GM10266 (cell line): ENCODE results near the gene MGST2.

ENCODE experiments used
- DNase-seq: peaks from one replicate; pipeline ENCODE4 v3.0.0; 2012; ENCODE audit errors: extremely low spot score
- TF ChIP-seq, protein P1 (sequence below): IDR thresholded peaks from 2 replicates; pipeline ENCODE4 v1.5.1; 2012; ENCODE audit warnings: mild to moderate bottlenecking, low read depth; ENCODE audit not compliant: control insufficient read depth, insufficient read depth; ENCODE audit errors: missing control alignments

MGST2 gene

DNA sequence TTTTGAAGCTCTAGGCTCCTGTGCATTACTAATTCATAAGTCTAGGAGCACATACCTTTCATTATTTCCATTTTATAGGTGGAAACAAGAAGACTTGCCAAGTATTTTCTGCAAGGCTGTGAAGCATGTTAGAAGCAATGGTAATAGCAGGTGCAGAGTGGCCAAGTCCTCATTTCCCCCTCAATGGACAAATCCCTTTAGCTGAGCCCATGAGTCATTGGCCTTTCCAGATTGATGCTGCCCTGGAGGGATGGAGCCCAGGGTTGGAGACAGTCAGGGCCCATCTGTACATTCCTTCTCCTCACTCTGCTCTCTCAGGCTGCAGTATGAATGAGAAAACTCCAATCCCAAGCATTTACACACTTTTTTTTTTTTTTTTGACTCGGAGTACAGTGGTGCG lies 6.6 kb downstream of the MGST2 start:
- TF ChIP-seq, protein P1, sequence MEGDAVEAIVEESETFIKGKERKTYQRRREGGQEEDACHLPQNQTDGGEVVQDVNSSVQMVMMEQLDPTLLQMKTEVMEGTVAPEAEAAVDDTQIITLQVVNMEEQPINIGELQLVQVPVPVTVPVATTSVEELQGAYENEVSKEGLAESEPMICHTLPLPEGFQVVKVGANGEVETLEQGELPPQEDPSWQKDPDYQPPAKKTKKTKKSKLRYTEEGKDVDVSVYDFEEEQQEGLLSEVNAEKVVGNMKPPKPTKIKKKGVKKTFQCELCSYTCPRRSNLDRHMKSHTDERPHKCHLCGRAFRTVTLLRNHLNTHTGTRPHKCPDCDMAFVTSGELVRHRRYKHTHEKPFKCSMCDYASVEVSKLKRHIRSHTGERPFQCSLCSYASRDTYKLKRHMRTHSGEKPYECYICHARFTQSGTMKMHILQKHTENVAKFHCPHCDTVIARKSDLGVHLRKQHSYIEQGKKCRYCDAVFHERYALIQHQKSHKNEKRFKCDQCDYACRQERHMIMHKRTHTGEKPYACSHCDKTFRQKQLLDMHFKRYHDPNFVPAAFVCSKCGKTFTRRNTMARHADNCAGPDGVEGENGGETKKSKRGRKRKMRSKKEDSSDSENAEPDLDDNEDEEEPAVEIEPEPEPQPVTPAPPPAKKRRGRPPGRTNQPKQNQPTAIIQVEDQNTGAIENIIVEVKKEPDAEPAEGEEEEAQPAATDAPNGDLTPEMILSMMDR: no peak
- no peak for DNase-seq

DNA sequence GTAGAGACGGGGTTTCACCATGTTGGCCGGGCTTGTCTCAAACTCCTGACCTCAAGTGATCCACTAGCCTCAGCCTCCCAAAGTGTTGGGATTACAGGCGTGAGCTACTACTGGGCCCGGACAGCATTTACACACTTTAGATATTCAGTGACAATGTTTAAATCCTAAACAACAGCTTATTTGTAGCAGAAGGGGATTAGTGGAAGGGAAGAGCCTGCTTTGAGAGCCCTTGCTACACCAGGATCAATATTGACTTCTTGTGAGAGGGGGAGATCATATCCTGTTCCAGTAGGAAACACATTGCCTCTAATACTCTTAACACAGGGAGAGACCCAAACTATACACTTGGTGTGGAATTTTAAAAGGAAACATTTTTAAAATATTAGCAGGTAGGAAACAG lies 7.1 kb downstream of the MGST2 start:
- TF ChIP-seq, protein P1: no peak
- DNase-seq: no peak

DNA sequence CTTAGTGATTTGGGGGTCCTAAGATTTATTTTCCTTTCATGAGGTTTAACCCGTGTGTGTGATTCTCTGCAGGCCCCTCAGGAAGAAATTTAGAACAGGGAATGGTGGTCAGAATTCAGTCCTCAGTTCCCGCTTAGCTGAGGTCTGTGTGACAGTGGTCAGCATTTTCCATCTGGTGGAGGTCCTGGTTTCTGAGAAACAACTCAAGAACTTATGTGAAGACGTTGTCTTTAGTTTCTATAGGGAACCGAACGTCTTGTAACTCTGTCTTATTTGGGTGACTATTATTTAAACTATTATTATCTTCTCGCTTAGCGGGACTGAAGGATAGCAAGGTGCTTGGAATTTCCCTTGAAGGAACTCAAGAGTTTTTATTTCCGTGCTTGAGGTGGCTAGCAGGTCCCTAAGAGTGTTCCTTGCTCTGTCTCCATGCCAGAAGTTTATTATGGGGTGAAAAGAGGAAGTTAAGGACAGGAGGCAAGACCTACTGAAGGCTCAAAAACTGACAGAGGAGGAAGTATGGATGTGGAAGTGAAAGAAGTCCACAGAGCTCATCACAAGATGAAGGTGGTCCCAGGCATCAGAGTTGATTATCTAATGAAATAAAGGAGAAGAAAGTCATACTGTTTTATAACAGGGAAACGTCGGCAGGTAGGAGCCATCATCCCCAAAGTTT lies 9.4 kb downstream of the MGST2 start:
- no peak for DNase-seq
- TF ChIP-seq, protein P1: no peak

DNA sequence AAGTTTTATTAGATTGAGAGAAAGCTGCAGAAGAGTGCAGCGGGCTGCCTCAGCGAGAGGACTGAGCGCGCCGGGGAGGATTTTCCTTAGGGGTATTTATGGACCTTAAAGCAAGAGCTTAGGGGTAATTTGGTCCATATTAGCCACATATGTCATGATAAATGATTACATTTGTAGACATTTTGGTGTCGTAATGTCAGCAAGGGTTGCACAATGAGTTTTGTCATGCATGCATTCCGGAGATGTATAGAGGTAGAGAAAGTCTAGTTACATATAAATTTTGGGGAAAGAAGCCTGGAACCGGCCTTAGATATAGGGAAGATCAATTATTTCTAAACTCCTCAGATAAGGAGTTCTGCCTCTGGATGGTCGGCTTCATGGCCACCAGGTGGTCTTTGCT lies 10.0 kb downstream of the MGST2 start:
- no peak for DNase-seq
- TF ChIP-seq, protein P1: no peak

DNA sequence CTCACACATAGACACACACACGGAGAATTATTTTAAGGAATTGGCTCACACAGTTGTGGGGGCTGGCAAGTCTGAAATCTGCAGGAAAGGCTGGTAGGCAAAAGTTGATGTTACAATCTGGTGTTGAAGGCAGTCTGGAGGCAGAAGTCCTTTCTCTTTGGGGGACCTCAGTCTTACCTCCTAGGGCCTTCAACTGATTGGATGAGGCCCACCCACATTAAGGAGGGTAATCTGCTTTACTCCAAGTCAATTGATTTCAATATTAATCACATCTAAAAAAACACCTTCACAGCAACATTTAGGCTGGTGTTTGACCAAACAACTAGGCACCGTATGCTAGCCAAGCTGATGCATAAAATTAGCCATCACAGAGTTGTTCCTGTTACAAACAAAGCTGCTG lies 10.7 kb downstream of the MGST2 start:
- TF ChIP-seq, protein P1: no peak
- no peak for DNase-seq

DNA sequence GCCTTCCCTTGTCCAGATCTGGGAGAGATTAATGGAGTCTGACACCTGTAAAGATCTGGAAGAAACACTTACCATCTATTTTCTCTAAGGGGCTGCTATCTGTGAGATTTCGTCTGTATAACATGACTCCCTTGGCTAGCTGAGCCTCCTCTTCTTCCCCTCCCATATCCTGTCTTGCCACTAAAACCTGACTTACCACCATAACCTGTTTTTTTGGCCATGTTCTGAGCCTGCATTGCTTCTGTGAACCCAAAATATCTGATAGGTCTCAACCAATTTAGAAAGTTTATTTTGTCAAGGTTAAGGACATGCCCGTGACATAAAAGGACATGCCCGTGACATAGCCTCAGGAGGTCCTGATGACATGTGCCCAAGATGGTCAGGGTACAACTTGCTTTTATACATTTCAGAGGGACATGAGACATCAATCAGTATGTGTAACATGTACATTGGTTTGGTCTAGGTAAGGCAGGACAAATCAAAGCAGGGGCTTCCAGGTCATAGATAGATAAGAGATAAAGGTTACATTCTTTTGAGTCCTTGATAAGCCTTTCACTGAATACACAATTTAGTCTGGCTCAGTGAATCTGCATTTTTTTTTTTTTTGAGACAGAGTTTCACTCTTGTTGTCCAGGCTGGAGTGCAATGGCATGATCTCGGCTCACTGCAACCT lies 11.4 kb downstream of the MGST2 start:
- TF ChIP-seq, protein P1: no peak

DNA sequence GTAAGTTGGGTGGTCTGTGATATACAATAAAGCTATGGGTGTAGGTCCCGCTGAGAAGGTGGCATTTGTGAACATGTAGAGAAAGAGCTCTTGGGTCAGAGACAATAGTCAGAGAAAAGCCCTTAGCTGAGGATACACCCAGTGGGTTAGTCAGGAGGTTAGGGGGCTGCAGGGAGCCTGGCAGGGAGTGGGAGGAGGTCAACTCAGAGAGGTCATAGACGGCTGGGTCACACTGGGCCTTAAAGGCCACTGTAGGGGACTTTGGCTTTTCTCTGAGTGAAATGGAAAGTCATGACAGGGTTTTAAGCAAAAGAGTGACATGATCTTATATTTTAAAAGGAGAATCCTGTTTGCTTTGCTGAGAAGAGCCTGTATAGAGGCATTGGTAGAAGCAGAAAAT lies 16.7 kb downstream of the MGST2 start:
- DNase-seq: no peak
- TF ChIP-seq, protein P1: no peak

More for the DNA sequence above, 11.4 kb downstream of the MGST2 start:
- no peak for DNase-seq
